ENCODE data around the gene ETS2. TPM values are rescaled to one million over a fixed set of nuclear protein-coding genes. Genes with fewer than 3 reads are reported as not detected.
A peak's percentile ranks its signal among the peaks of the same experiment; 100 is the strongest.

Gene ETS2
- total RNA-seq, 1 experiment from 2014 or later = 35.3 TPM

- H4K91ac ChIP-seq (ENCODE audit: insufficient read length, low read depth, low read length) = no peak overlapping the region
- no peak overlapping the region for H3K14ac ChIP-seq (ENCODE audit: insufficient read depth, low read length)
- no peak overlapping the region for H3K23ac ChIP-seq (ENCODE audit: insufficient read length, low read depth, low read length)
- no peak overlapping the region for H3K18ac ChIP-seq (ENCODE audit: insufficient read length, low read depth, low read length)
- peaks cover 0 to 3% of the 10 kb centered on the region in 2 experiments; a peak in 2 of 5 replicates for H3K9me3 Mint-ChIP-seq
- H3K27me3 ChIP-seq (ENCODE audit: insufficient read depth, low read length) = no peaks in the 10 kb centered on the region
- no peak overlapping the region for H2BK20ac ChIP-seq (ENCODE audit: low read depth, low read length, poor library complexity, severe bottlenecking)
- H3K79me1 ChIP-seq (ENCODE audit: insufficient read depth, low read depth, low read length, poor library complexity, severe bottlenecking) = no peaks in the 10 kb centered on the region
- H2AFZ ChIP-seq (ENCODE audit: low read length) = no peak overlapping the region
- no peak overlapping the region for H2BK12ac ChIP-seq (ENCODE audit: insufficient read length, low read depth, low read length)
- no peak overlapping the region for H3K27ac ChIP-seq (ENCODE audit: insufficient read length, low read depth, low read length)
- H4K5ac ChIP-seq (ENCODE audit: insufficient read length, low read depth, low read length) = no peak overlapping the region
- no peaks in the 10 kb centered on the region for H3K23me2 ChIP-seq (ENCODE audit: insufficient read length, low read depth, low read length, poor library complexity, severe bottlenecking)
- peak overlapping the region in 1 of 3 experiments; percentile 73; a peak in 1 of 7 replicates for H3K27ac Mint-ChIP-seq
- no peaks in the 10 kb centered on the region for H3K9me3 ChIP-seq (ENCODE audit: control insufficient read depth, low read depth, low read length)
- H4K20me1 ChIP-seq (ENCODE audit: control insufficient read depth, insufficient read depth, insufficient read length) = no peaks in the 10 kb centered on the region
- no peak overlapping the region for H3K4me2 ChIP-seq (ENCODE audit: insufficient read depth, insufficient read length, low read length)
- DNase-seq = no peak
- no peak overlapping the region for H4K8ac ChIP-seq (replicated peaks; ENCODE audit: insufficient read length, low read depth, low read length)
- H3T11ph ChIP-seq (ENCODE audit: low read length) = no peak overlapping the region
- H2AK5ac ChIP-seq (ENCODE audit: insufficient read length, low read length) = no peak overlapping the region
- no CpG with 5 or more reads among the region's 26 CpGs for WGBS (ENCODE audit: extremely low coverage, insufficient read length, low lambda C conversion rate)
- no peaks in the 10 kb centered on the region for H3K79me2 ChIP-seq (ENCODE audit: insufficient read depth, low read length)
- H3K9ac ChIP-seq (ENCODE audit: extremely low read depth, insufficient read length, low read length) = no peak overlapping the region
- peaks cover 69 to 79% (median 73%) of the 10 kb centered on the region in 3 experiments for H3K36me3 Mint-ChIP-seq (ENCODE audit: insufficient read depth in 1 of 3, low read depth in 3 of 3)
- no peak for TF ChIP-seq CTCF (conservative IDR thresholded peaks at IDR 0.05)
- H2BK120ac ChIP-seq (ENCODE audit: low read depth, low read length, poor library complexity, severe bottlenecking) = no peak overlapping the region
- no peak overlapping the region for H3K4me3 Mint-ChIP-seq
- no peak overlapping the region for H3K4ac ChIP-seq (ENCODE audit: low read depth, low read length)
- no peaks in the 10 kb centered on the region for H3K4me1 ChIP-seq (ENCODE audit: insufficient read depth, low read length)
- H3K4me1 Mint-ChIP-seq = peaks cover 0 to 2% of the 10 kb centered on the region in 2 experiments; a peak in 1 of 4 replicates
- no peaks in the 10 kb centered on the region; the same call in 1 of the 2 replicates for H3K27me3 Mint-ChIP-seq (ENCODE audit: low read depth)
- no peak overlapping the region for H3K56ac ChIP-seq (ENCODE audit: insufficient read length, low read depth, low read length)
- no peak overlapping the region for H2BK5ac ChIP-seq (ENCODE audit: insufficient read length, low read length)
- no peak overlapping the region for H2BK15ac ChIP-seq (ENCODE audit: low read depth, low read length)
Measured at GRCh38 chr21:38822778-38823238, 17.1 kb downstream of the ETS2 start.

Data from H9 (cell line).